SK-N-SH (cell line): ENCODE results near the gene FNDC3B. TPM values are rescaled to one million over a fixed set of nuclear protein-coding genes. Genes with fewer than 3 reads are reported as not detected.

Source experiments
- CTCF ChIA-PET: fragments of 300-600, 350-600 bp; formaldehyde crosslinking; extraction: SDS; loops from one replicate; lab custom pipeline; 2021; lab: Yijun Ruan, JAX
- POLR2A ChIA-PET: fragments of 350-600 bp; sonication (Branson Sonifier 250); formaldehyde crosslinking; extraction: SDS; loops from one replicate; lab custom pipeline; 2020; ENCODE audit warnings: antibody characterized with exemption, inconsistent platforms; lab: Yijun Ruan, JAX
- DNase-seq: peaks from one replicate; pipeline ENCODE4 v3.0.0; 2012
- H2AFZ ChIP-seq: fragments of 200-600 bp; sonication (generic); 2 replicates; pipeline ENCODE4 v1.8.1; 2016; ENCODE audit warnings: antibody characterized with exemption, mild to moderate bottlenecking, low read depth
- H3F3A ChIP-seq: fragments of 200-600 bp; sonication (generic); replicated peaks from 2 replicates; pipeline ENCODE3; 2016; ENCODE audit warnings: antibody characterized with exemption, mild to moderate bottlenecking; ENCODE audit not compliant: insufficient read depth
- H3K27ac ChIP-seq, 2 experiments: fragments of 200-500 bp in 1 of 2; fragments of 200-600 bp in 1 of 2; sonication (Bioruptor generic) in 1 of 2; sonication (generic), shearing (Covaris generic) in 1 of 2; 2 replicates each; pipeline versions ENCODE4 v1.5.1 to v1.6.1; 2014 to 2016; ENCODE audit warnings: low read depth in 2 of 2, inconsistent platforms in 1 of 2, low read length in 1 of 2, mild to moderate bottlenecking in 1 of 2, mixed read lengths in 1 of 2
- H3K27me3 ChIP-seq: fragments of 200-600 bp; sonication (generic), shearing (Covaris generic); 2 replicates; pipeline ENCODE4 v1.6.1; 2016; ENCODE audit warnings: mixed run types; ENCODE audit not compliant: insufficient read depth
- H3K36me3 ChIP-seq, 2 experiments: fragments of 200-500 bp in 1 of 2; fragments of 200-600 bp in 1 of 2; sonication (Bioruptor generic) in 1 of 2; sonication (generic) in 1 of 2; replicated peaks in 1 of 2; 2 replicates each; pipeline versions ENCODE3 to v1.5.1; 2014 to 2016; ENCODE audit warnings: low read length in 1 of 2, mild to moderate bottlenecking in 1 of 2; ENCODE audit not compliant: insufficient read depth in 2 of 2, control insufficient read depth in 1 of 2
- H3K4me1 ChIP-seq, 2 experiments: fragments of 200-500 bp in 1 of 2; fragments of 200-600 bp in 1 of 2; sonication (Bioruptor generic) in 1 of 2; sonication (generic), shearing (Covaris generic) in 1 of 2; 2 replicates each; pipeline versions ENCODE4 v1.5.1 to v1.6.1; 2014 to 2016; ENCODE audit warnings: low read depth in 1 of 2, low read length in 1 of 2, mixed run types in 1 of 2; ENCODE audit not compliant: insufficient read depth in 2 of 2, control insufficient read depth in 1 of 2
- H3K4me2 ChIP-seq: fragments of 200-600 bp; sonication (generic), shearing (Covaris generic); 2 replicates; pipeline ENCODE4 v1.6.1; 2017; ENCODE audit warnings: mixed run types
- H3K4me3 ChIP-seq, 2 experiments: fragments of 200-500 bp in 1 of 2; fragments of 200-600 bp in 1 of 2; sonication (Bioruptor generic) in 1 of 2; sonication (generic), shearing (Covaris generic) in 1 of 2; 2 replicates each; pipeline versions ENCODE4 v1.5.1 to v1.8.1; 2014 to 2016; ENCODE audit warnings: low read depth in 2 of 2, inconsistent platforms in 1 of 2, low read length in 1 of 2, mild to moderate bottlenecking in 1 of 2, mixed read lengths in 1 of 2, moderate library complexity in 1 of 2
- H3K79me2 ChIP-seq: fragments of 200-600 bp; sonication (generic); 2 replicates; pipeline ENCODE4 v1.8.1; 2017; ENCODE audit warnings: mild to moderate bottlenecking; ENCODE audit not compliant: insufficient read depth
- H3K9ac ChIP-seq: fragments of 200-600 bp; sonication (generic); 2 replicates; pipeline ENCODE4 v1.6.1; 2017; ENCODE audit warnings: mixed run types
- H3K9me2 ChIP-seq: fragments of 200-600 bp; sonication (generic); 2 replicates; pipeline ENCODE4 v1.6.1; 2017; ENCODE audit warnings: mixed run types
- H3K9me3 ChIP-seq: fragments of 200-600 bp; sonication (generic); 2 replicates; pipeline ENCODE4 v1.6.1; 2017; ENCODE audit warnings: mixed run types, mild to moderate bottlenecking, moderate library complexity
- H4K20me1 ChIP-seq: fragments of 200-600 bp; sonication (generic); 2 replicates; pipeline ENCODE4 v1.6.1; 2017; ENCODE audit warnings: mild to moderate bottlenecking, mixed run types; ENCODE audit not compliant: insufficient read depth
- CHD2 ChIP-seq: fragments of 150-350 bp; IDR thresholded peaks from 2 replicates; pipeline ENCODE4 v1.6.1; 2018; ENCODE audit warnings: low read length; ENCODE audit not compliant: partially characterized antibody
- ELF1 ChIP-seq: IDR thresholded peaks from 2 replicates; pipeline ENCODE4 v1.4.0; 2012
- EP300 ChIP-seq, 2 experiments: IDR thresholded peaks; 2 replicates each; pipeline versions ENCODE4 v1.4.0 to v1.6.1; 2012; ENCODE audit warnings: borderline replicate concordance in 1 of 2, low read depth in 1 of 2, low read length in 1 of 2
- EZH2phosphoT487 ChIP-seq: fragments of 200-600 bp; sonication (generic); IDR thresholded peaks from 2 replicates; pipeline ENCODE4 v1.6.1; 2017; ENCODE audit warnings: low read depth, mixed run types, mild to moderate bottlenecking, antibody characterized with exemption, moderate library complexity, borderline replicate concordance
- FOSL2 ChIP-seq: IDR thresholded peaks from 2 replicates; pipeline ENCODE4 v1.4.0; 2012; ENCODE audit warnings: low read depth, mild to moderate bottlenecking, moderate library complexity, borderline replicate concordance
- FOXM1 ChIP-seq: IDR thresholded peaks from 2 replicates; pipeline ENCODE4 v1.4.0; 2012; ENCODE audit warnings: low read depth, mild to moderate bottlenecking
- GATA2 ChIP-seq: sonication (generic); formaldehyde crosslinking; IDR thresholded peaks from 2 replicates; pipeline ENCODE4 v1.5.0; 2020; ENCODE audit warnings: mild to moderate bottlenecking, missing genetic modification reagents
- NRF1 ChIP-seq: IDR thresholded peaks from 2 replicates; pipeline ENCODE4 v1.6.1; 2012; ENCODE audit warnings: low read depth, mild to moderate bottlenecking, low read length
- RCOR1 ChIP-seq: fragments of 150-350 bp; IDR thresholded peaks from 2 replicates; pipeline ENCODE4 v1.6.1; 2017; ENCODE audit warnings: antibody characterized with exemption, low read length
- RFX5 ChIP-seq: IDR thresholded peaks from 2 replicates; pipeline ENCODE4 v1.6.1; 2012; ENCODE audit warnings: mild to moderate bottlenecking, improper control_type of control experiment, low read length
- SMC3 ChIP-seq: IDR thresholded peaks from 2 replicates; pipeline ENCODE4 v1.6.1; 2012; ENCODE audit warnings: low read depth, low read length, improper control_type of control experiment
- TAF1 ChIP-seq: IDR thresholded peaks from 2 replicates; pipeline ENCODE4 v1.6.1; 2012; ENCODE audit warnings: low read depth, mild to moderate bottlenecking, low read length, moderate library complexity, borderline replicate concordance
- TEAD4 ChIP-seq: IDR thresholded peaks from 2 replicates; pipeline ENCODE4 v1.4.0; 2012; ENCODE audit warnings: mild to moderate bottlenecking, borderline replicate concordance; ENCODE audit not compliant: insufficient read depth
- YY1 ChIP-seq: IDR thresholded peaks from 2 replicates; pipeline ENCODE4 v1.4.0; 2012; ENCODE audit warnings: low read depth, mild to moderate bottlenecking
- WGBS: methylation state at CpG from one replicate; pipeline ENCODE4 v1.1.6; 2017; ENCODE audit warnings: low lambda C conversion rate; 5-methylcytosine and 5-hydroxymethylcytosine counted together
- polyA plus RNA-seq, 3 experiments: library from polyadenylated mRNA; depleted of rRNA; stranded (reverse); fragments of >200 nt; gene quantifications; 2 replicates each; pipeline ENCODE4 v1.2.3, GENCODE V29; 2012
- TF ChIP-seq, protein P1 (sequence below): fragments of 150-350 bp; IDR thresholded peaks from 2 replicates; pipeline ENCODE4 v1.6.1; 2016; ENCODE audit warnings: mild to moderate bottlenecking, low read depth, low read length
- TF ChIP-seq, protein P2 (sequence below): IDR thresholded peaks from 2 replicates; pipeline ENCODE4 v1.6.1; 2012; ENCODE audit warnings: mild to moderate bottlenecking, low read depth, low read length, moderate library complexity
- TF ChIP-seq, protein P3 (sequence below): IDR thresholded peaks from 2 replicates; pipeline ENCODE4 v1.4.0; 2012; ENCODE audit warnings: low read depth, borderline replicate concordance
- TF ChIP-seq, protein P4 (sequence below): fragments of 150-350 bp; IDR thresholded peaks from 2 replicates; pipeline ENCODE4 v1.6.1; 2017; ENCODE audit warnings: antibody characterized with exemption, low read length, low read depth, borderline replicate concordance

FNDC3B gene
- polyA plus RNA-seq, 1 of the 3 experiments (the other 2 are of a cell fraction) = 10.4 TPM

DNA sequence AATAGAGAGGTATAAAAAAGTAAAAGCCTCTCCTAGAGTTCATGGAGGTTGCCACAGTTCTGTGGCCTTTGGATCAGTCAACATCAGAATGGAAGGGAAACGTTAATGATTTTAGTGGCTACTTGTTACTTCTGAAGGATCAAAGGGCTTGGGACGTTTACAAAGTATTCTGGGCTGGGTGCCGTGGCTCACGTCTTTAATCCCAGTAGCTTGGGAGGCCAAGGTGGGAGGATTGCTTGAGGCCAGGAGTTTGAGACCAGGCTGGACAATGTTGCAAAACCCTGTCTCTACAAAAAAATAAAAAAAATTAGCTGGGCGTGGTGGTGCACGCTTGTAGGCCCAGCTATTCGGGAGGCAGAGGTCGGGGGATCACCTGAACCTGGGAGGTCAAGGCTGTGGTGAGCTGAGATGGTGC lies 44.6 kb downstream of the FNDC3B start:
- Histone ChIP-seq H3K4me1 (peaks cover 11 to 42% of the 10 kb centered on the region in 2 experiments; a peak in 3 of 4 replicates), H3K4me2 (no peak overlapping the region), H3K27ac (no peak overlapping the region), H4K20me1 (peaks cover 81% of the 10 kb centered on the region), H2AFZ (no peak overlapping the region), H3K4me3 (no peak overlapping the region), H3K9me2 (no peaks in the 10 kb centered on the region), H3F3A (peaks cover 32% of the 10 kb centered on the region), H3K9me3 (no peaks in the 10 kb centered on the region), H3K36me3 (peaks cover 4 to 36% of the 10 kb centered on the region in 2 experiments), H3K9ac (no peak overlapping the region), H3K27me3 (no peaks in the 10 kb centered on the region), H3K79me2 (peaks cover 99% of the 10 kb centered on the region)
- DNase-seq = no peak
- WGBS = 98% methylated on average over 8 of the region's 8 CpGs
- ChIA-PET POLR2A (no interaction called here), CTCF (no interaction called here)
- TF ChIP-seq, protein P1, sequence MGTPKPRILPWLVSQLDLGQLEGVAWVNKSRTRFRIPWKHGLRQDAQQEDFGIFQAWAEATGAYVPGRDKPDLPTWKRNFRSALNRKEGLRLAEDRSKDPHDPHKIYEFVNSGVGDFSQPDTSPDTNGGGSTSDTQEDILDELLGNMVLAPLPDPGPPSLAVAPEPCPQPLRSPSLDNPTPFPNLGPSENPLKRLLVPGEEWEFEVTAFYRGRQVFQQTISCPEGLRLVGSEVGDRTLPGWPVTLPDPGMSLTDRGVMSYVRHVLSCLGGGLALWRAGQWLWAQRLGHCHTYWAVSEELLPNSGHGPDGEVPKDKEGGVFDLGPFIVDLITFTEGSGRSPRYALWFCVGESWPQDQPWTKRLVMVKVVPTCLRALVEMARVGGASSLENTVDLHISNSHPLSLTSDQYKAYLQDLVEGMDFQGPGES = no peak
- TF ChIP-seq FOSL2 (no peak), FOXM1 (no peak), TAF1 (no peak), ELF1 (no peak), EZH2phosphoT487 (no peak), GATA2 (CRISPR knock-in tag) (no peak), YY1 (no peak), RCOR1 (no peak), SMC3 (no peak), RFX5 (no peak), CHD2 (no peak), EP300 (IDR thresholded peaks at IDR 0.05; ENCODE audit: borderline replicate concordance in 1 of 2, low read depth in 1 of 2, low read length in 1 of 2) (no peak), NRF1 (no peak), TEAD4 (no peak)
- TF ChIP-seq, protein P2, sequence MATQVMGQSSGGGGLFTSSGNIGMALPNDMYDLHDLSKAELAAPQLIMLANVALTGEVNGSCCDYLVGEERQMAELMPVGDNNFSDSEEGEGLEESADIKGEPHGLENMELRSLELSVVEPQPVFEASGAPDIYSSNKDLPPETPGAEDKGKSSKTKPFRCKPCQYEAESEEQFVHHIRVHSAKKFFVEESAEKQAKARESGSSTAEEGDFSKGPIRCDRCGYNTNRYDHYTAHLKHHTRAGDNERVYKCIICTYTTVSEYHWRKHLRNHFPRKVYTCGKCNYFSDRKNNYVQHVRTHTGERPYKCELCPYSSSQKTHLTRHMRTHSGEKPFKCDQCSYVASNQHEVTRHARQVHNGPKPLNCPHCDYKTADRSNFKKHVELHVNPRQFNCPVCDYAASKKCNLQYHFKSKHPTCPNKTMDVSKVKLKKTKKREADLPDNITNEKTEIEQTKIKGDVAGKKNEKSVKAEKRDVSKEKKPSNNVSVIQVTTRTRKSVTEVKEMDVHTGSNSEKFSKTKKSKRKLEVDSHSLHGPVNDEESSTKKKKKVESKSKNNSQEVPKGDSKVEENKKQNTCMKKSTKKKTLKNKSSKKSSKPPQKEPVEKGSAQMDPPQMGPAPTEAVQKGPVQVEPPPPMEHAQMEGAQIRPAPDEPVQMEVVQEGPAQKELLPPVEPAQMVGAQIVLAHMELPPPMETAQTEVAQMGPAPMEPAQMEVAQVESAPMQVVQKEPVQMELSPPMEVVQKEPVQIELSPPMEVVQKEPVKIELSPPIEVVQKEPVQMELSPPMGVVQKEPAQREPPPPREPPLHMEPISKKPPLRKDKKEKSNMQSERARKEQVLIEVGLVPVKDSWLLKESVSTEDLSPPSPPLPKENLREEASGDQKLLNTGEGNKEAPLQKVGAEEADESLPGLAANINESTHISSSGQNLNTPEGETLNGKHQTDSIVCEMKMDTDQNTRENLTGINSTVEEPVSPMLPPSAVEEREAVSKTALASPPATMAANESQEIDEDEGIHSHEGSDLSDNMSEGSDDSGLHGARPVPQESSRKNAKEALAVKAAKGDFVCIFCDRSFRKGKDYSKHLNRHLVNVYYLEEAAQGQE = no peak
- TF ChIP-seq, protein P3, sequence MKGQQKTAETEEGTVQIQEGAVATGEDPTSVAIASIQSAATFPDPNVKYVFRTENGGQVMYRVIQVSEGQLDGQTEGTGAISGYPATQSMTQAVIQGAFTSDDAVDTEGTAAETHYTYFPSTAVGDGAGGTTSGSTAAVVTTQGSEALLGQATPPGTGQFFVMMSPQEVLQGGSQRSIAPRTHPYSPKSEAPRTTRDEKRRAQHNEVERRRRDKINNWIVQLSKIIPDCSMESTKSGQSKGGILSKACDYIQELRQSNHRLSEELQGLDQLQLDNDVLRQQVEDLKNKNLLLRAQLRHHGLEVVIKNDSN = no peak
- TF ChIP-seq, protein P4, sequence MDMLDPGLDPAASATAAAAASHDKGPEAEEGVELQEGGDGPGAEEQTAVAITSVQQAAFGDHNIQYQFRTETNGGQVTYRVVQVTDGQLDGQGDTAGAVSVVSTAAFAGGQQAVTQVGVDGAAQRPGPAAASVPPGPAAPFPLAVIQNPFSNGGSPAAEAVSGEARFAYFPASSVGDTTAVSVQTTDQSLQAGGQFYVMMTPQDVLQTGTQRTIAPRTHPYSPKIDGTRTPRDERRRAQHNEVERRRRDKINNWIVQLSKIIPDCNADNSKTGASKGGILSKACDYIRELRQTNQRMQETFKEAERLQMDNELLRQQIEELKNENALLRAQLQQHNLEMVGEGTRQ = no peak
